GM18951 (cell line): ENCODE results near the gene LRRC70.

Experiments used
- POLR2A ChIP-seq: IDR thresholded peaks from 4 replicates; pipeline ENCODE4 v1.6.1; 2011; ENCODE audit warnings: mild to moderate bottlenecking; ENCODE audit not compliant: insufficient read length, insufficient read depth; ENCODE audit errors: extremely low read depth
- in situ Hi-C: fragments of 300-500 bp; cut with MboI; formaldehyde crosslinking; loops from one replicate; pipeline ENCODE4 v1.12.0; 2022; ENCODE audit warnings: low sequenced_read_pairs, mixed read lengths, inconsistent platforms; ENCODE audit not compliant: unreplicated experiment

The LRRC70 gene

DNA sequence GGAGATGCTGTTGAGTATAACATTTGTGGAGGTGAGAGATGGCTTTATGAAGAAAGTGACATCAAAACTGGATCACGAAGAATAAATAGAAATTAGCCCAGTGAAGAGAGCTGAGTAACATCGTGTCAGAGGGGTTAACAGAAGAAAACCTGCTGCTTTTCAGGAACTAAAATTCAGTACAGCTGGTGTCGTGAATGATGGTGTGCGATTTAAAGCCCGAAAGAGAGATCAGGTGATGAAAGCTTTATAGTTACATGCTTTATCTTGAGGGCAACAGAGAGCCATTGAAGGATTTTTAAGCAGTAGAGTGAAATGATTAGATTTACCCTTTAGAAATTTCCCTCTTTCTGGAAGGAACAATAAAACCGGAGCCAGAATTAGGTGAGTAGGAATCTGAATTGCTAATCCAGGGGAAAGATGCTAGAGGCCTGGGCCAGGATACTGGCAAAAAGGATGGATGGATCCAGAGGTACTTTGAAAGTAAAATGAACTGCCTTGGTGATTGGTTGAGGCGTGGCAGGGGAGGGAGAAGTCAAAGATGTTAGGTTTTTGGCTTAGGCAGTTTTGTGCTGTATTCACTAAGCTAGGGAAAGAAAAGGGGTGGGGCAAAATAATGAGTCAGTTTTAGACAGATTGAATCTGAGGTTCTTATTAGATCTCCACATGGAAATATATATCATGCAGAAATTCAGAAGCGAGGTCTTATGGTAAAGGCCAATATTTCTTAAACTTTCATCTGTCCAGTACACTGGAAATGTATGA, 3.4 kb downstream of the LRRC70 start:
- no peak for TF ChIP-seq POLR2A
- in situ Hi-C loops: no loop called here

GRCh38 chr5:62584391-62584790, 5.8 kb downstream of the LRRC70 start:
- TF ChIP-seq POLR2A: no peak
- in situ Hi-C loops: no loop called here

- in situ Hi-C loops: no loop called here
- TF ChIP-seq POLR2A: no peak
Measured at GRCh38 chr5:62585306-62585705, 6.7 kb downstream of the LRRC70 start.

DNA sequence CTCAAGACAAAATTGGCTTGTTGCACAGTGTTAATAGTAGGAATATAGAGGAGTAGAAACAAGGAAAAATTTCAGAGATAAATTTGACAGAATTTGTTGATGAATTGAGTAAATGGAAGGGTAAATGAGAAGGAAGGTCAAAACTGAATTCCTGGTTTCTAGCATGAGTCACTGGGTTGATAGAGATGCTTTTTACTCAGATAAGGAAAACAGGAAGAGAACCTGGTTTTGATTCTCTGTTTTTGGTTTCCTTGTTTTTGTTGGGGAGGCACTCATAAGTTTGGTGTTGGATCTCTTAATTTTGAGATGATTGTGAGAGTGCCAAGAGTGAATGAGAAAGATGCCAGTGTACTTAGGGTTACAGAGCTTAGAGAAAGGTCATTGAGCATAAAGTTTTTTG, 7.1 kb downstream of the LRRC70 start:
- in situ Hi-C loops: no loop called here
- no peak for TF ChIP-seq POLR2A

GRCh38 chr5:62587737-62588136, 9.1 kb downstream of the LRRC70 start:
- no peak for TF ChIP-seq POLR2A
- in situ Hi-C loops: no loop called here

DNA sequence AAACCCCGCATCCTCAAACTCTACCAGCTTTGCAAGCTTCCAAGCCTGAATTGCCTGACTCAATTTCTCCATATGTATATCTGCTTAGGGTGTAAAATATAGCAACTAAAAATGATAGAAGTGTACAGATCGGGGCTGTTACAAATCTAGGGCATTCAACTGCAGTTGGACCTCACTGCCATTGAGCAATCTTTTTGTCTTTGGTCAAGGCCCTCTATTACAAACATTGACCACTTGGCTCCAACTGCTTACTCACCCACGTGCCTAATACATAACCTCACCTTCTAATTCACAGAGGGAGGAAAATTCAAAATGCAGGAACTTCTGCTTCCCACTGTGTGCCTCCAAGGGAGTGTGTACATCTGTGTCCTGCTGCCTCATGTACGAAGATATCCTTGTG, 10.0 kb downstream of the LRRC70 start:
- TF ChIP-seq POLR2A: no peak
- in situ Hi-C loops: no loop called here

DNA sequence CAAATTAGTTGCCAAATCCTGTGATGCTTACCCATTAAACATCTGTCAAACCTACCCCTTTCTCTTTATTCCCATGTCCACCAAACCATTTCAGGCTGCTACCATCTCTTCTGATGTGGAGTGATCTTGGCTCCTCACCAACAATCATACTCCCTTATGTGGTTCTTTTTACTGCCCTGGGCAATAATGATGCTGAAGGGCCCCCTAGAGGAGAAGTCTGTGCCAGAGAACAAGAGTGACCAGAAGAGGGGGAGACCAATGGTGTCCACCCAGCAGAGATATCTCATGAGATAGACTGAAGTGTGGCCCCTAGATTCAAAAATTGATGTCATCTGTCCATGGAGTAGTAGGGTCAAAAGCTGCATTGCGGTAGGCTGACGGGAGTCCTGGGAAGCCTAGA, 10.9 kb downstream of the LRRC70 start:
- in situ Hi-C loops: no loop called here
- no peak for TF ChIP-seq POLR2A

DNA sequence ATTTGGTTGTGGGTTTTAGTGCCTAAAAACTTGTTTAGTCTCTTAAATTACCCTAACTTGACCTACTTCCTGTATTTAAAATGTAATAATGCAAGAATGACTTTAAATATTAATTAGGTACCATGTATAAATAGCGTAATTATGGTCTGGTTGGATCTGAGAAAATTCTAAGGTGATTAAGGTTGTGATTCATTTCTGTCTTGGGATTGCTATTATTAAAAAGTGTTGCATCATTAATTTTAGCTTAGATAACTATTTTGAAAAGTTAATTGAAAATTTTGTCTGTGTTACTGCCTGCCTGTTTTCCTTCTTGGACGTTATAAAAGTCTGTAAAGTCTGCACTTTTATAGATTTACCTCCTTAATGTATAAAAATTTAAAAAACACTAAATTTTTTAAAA, 11.8 kb downstream of the LRRC70 start:
- in situ Hi-C loops: no loop called here
- TF ChIP-seq POLR2A: no peak

- in situ Hi-C loops: no loop called here
- TF ChIP-seq POLR2A: no peak
Measured at GRCh38 chr5:62592558-62592957, 13.9 kb downstream of the LRRC70 start.

GRCh38 chr5:62593331-62593730, 14.7 kb downstream of the LRRC70 start:
- TF ChIP-seq POLR2A: no peak
- in situ Hi-C loops: no loop called here

GRCh38 chr5:62594364-62594984, 15.9 kb downstream of the LRRC70 start:
- TF ChIP-seq POLR2A: no peak
- in situ Hi-C loops: no loop called here

GRCh38 chr5:62596096-62596495, 17.5 kb downstream of the LRRC70 start:
- no peak for TF ChIP-seq POLR2A
- in situ Hi-C loops: no loop called here

- in situ Hi-C loops: no loop called here
- no peak for TF ChIP-seq POLR2A
Measured at GRCh38 chr5:62596691-62597090, 18.1 kb downstream of the LRRC70 start.

- no peak for TF ChIP-seq POLR2A
- in situ Hi-C loops: no loop called here
Measured at GRCh38 chr5:62597314-62597713, 18.7 kb downstream of the LRRC70 start.
